Measurements from ENCODE around the gene ZNF624.
"Not testable (repeated sequence)": the region's sequence is repeated elsewhere in the genome, so short reads cannot be mapped to it uniquely, and the experiment has no call there.

Gene ZNF624

DNA sequence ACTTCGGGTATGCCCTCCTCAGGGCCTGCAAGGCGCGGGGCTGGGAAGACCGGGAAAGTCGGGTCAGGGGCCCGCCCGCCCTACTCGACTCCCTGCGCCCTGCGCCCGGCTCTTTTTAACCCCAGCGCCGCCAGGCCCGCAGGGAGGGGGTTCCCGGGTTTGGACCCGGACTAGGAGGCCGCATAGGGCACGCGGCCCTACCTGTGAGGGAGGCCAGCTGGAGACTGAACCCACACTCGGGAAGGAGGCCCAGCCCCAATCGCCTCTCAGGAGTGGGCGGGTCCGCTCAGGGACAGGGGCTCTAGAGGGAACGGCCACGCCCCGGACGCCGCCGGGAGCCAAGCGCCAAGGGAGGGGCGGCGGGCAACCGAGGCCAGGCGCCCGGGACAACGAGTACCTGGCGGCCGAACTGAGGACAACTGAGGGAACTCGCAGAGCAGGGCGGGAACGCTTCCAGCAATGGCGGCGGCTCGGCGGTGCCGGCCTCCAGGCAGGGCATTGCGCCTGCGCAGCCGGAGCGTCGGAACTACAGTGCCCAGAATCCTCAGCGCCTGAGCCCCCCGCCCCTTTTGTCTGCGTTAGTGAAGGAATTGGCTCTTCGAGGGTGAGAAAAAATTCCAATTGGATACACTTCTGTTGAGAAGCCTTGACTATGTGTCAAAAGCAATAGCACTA lies at the start of gene ZNF624:
Gene ZNF624, minus strand, starts transcription at position 484 of the 675 bp plus-strand sequence.
- peak; percentile 90 for DNase-seq (ENCODE audit: low spot score)

DNA sequence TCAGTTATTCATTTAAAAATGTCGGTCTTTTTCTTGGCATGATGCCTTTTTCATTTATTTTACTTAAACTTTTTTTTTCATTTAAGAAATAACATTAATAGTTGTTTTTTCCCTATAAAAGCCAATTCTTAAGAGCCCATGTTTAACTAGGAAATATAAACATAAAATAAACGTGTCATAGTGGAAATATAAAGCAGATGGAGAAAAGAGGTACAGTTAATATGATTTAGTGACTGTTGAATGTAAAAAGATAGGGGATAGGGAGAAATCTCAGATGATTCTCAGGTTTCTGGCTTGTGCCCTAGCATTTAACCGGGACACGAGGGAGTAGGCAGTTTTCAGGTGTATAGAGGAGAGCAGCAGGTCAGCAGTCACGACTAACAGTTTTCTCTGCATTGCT lies 44.0 kb upstream of the ZNF624 start:
- DNase-seq (ENCODE audit: low spot score): not testable (repeated sequence)

DNA sequence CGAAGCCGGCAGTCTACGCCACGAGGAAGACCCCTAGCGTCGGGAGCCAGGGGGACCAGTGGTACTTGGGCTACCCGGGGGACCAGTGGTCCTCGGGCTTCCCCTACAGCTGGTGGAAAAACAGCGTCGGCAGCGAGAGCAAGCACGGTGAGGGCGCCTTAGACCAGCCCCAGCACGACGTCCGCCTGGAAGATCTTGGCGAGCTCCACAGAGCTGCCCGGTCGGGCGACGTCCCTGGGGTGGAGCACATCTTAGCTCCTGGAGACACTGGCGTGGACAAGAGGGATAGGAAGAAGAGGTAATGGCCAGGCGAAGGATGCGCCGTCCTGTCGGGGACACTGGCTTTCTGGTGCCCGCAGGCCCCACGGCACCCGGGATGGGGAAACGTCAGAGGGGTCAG lies 36.8 kb upstream of the ZNF624 start:
- not testable (repeated sequence) for DNase-seq (ENCODE audit: low spot score)

DNA sequence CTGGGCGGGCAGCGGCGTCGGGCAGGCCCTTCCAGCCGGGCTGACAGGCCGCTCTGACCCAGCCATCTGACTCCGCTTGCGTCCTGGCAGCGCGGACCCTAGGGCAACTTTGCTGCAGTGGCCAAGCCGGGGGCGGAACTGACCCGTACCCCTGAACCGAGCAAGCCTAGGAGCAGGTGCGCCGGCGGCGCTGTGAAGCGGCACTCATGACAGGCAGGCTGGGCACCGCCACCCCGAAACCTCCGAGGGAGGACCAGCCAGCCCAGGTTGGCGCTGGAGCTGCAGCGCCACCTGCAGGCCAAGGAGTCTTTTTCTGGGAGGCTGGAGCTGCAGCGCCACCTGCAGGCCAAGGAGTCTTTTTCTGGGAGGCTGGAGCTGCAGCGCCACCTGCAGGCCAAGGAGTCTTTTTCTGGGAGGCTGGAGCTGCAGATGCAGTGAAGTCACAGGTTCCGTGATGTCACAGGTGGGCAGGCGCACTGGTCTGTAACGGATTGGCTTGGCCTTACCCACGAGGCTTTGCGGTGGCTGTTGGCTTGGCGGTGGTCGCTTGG lies 36.2 kb upstream of the ZNF624 start, which contains the start of gene CCDC144A:
Gene CCDC144A, plus strand, starts transcription at position 511 of the 551 bp plus-strand sequence. CDS start 160 bp downstream, outside the sequence.
- not testable (repeated sequence) for DNase-seq (ENCODE audit: low spot score)

DNA sequence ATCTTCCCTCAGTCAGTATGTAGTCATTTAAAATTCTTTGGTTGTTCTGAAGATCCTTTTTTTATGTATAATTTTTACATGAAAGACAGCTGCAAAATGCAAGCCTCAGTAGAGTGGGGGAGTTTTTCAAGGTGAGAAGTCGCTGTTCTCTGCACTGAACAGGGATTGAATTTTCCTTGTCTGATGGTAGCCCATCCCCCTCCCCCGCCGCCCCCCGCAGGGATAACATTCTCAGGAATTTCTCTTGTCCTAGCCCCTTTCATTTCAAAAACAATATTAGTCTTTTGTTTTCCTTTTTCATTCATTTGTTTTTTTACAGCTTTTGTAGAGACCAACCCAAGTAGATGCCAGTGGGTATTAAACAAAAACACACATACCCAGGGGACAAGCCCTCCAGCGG lies 33.5 kb upstream of the ZNF624 start:
- not testable (repeated sequence) for DNase-seq (ENCODE audit: low spot score)

DNA sequence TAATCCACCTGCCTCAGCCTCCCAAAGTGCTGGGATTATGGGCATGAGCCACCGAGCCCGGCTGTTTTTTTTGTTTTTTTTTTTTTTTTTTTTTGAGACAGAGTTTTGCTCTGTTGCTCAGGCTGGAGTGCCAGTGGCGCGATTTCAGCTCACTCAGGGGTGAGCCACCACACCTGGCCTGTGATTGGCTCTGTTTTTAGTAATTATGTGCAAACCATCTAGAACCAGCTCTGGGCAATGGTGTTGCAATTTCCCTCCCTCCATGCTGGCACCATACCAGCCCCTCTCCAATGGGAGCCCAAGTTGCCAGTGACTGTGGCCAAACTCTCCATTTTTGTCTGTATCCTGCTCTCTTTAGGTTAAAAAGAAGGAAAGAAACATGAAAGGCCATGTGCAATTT lies 32.4 kb upstream of the ZNF624 start:
- not testable (repeated sequence) for DNase-seq (ENCODE audit: low spot score)

DNA sequence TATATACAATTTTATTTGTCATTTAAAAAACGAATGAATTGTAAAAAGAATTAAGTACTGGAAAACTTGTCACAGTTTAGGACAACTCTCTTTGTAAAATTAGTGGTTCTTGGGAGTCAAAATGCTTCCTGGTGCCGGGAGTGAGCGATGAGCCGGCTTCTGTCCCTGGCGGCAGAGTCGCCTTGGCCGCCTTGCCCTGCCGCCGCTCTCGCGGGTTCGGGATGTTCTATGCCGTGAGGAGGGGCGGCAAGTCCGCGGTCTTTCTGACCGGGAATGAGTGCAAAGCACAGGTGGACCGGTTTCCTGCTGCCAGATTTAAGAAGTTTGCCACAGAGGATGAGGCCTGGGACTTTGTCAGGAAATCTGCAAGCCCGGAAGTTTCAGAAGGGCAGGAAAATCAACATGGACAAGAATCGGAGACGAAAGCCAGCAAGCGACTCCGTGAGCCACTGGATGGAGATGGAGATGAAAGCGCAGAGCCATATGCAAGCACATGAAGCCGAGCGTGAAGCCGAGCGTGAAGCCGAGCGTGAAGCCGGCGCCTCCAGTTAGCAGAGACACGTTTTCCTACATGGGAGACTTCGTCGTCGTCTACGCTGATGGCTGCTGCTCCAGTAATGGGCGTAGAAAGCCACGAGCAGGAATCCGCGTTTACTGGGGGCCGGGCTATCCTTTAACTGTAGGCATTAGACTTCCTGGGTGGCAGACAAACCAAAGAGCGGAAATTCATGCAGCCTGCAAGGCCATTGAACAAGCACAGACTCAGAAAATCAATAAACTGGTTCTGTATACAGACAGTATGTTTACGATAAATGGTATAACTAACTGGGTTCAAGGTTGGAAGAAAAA lies 29.9 kb upstream of the ZNF624 start:
- peak; percentile 5 for DNase-seq (ENCODE audit: low spot score)

DNA sequence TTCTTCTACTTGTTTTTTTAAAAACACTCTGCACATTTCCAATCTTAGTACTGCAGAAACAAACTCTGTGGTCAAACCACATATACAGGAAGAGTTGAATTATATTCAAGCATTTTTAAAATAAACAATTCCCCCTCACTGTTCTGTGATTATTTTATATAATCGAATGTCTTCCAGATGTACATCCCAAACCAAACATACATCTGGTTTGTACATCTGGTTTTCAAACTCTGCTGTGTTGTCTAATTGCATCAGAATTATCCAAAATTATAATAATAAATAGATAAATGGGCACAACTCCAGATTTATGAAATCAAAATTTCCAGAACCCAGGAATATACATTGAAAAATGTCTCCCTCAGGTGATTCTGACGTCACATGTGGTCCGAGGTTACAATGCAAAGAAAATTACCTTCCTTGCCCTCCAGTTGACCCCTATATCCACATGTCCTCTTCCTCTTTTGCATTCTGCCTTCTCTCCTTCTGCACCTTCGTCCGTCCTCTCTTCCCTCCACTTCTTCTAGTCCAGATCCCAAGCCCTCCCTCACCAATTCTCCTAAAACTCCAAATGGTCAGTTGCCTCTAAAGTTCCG lies 23.1 kb upstream of the ZNF624 start:
- no peak for DNase-seq (ENCODE audit: low spot score)

DNA sequence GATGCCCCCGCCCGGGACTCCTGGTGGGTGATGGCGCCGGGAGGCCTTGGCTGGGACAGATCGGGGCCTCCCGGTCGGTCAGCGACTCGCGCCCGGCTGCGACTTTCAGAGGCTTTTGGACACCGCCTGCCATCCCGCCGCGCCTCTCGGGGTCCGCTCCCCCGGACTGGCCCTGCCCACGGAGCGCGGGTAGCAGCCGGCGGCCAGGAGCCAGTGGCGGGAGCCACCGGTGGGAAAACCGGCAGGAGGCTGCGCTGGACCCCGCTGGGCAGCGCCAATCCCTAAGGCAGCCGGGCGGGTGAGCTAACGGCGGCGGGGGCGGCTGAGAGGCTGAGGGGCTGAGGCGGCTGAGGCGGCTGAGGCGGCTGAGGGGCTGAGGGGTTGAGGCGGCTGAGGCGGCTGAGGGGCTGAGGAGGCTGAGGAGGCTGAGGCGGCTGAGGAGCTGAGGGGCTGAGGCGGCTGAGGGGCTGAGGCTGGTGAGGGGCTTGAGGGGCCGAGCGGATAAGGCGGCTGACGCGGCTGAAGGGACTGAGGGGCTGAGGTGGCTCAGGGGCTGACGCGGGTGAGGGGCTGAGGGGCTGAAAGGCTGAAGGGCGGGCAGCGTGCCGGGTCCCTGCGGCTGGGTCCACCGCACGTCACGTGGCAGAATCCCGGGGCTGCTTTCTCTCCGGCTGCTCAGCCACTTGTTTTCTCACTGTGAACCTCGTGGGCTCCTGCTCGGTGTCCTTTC lies 13.4 kb upstream of the ZNF624 start:
- DNase-seq (ENCODE audit: low spot score): peak; percentile 51

DNA sequence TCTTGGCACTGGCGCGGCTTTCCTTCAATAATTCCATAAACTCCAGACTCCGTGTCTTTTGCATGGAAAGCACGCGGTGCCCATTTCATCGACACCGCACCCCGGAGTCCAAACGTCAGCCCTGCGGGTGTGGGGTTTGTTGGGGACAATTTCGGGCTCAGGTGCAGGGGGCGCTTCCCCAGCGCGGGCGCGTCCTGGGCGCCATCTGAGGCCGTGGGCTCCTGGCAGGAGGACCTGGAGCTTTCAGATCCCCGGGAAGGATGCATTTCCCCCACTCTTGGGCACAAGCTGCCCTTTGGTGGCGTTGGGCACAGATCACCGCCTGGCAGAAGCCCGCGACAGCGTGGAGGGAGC lies 12.9 kb upstream of the ZNF624 start:
- DNase-seq (ENCODE audit: low spot score): not testable (repeated sequence)

DNA sequence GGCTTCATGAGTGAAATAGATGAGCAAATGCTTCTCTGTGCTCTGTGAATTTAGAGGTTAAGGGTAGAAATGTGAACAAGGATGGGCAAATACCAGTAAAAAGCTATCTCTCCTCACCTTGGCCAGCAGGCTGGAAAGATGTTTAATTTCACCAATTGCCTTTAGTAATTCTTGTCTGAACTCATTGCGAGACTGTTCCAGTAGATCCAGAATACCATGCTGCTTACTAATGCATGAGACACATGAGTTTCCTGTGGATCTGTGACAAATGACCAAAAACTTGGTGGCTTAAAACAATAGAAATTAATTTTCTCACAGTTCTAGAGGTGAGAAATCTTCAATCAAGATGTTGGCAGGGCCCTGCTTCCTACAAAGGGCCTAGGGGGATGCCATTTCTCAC lies 9.3 kb upstream of the ZNF624 start:
- no peak for DNase-seq (ENCODE audit: low spot score)

DNA sequence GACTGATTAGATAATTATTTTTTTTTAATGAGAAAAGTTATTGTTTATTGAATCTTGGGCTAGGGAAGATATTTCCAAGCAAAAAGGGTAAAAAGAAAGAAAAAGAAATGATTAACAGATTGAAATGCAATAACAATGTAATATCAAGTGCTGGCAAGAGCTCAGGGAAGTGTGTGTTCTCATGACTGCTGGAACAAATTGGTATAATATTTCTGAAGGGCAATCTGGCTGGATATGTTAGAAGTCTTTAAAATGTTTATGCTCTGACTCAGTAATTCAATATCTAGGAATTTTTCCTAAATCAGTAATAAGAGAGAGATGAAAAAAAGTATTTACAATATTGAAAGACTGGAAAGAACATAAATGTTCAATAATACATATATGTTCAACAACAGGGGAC lies 7.6 kb upstream of the ZNF624 start:
- no peak for DNase-seq (ENCODE audit: low spot score)

DNA sequence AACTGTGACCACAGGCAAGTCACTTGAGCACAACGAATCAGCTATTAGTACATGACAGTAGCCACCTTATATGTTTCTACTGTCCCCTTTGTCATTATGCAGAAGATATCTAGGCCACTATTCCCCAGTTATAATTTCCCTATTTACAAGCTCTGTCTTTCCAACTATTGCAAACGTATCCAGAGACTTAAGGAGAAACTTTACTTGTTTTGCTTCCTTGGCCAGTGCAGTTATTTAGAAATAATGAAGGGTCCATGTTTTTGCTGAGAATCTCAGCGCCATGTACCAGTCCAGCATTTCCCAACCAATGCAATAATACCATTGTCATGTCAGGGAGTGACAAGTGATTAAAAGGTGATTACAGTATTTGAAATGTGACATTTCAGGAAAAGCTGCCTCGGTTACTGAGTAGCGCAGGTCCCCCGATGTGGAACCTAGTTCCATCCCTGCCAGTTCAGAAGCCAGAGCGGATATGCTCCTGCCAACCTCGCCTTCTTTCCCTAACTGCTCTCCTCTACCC lies 743 bp downstream of the ZNF624 start:
- DNase-seq (ENCODE audit: low spot score): peak; percentile 18

DNA sequence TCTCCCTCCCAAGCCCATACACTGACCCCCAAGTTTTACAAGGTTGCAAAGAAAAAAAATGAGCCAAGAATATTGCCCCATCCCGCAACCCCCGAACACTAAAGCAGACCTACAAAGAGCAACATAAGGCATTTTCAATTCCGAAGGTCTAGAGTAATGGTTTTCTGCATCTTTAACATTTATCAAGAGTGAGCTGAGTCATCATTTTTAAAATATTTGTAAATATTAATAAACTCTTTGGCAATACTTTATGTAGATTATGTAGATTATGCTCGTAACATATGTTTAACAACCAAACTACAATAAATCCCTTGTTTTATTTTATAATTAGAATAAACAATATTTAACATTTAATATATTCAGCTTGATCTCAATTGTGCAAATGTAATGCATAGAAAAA lies 1.4 kb downstream of the ZNF624 start:
- no peak for DNase-seq (ENCODE audit: low spot score)

DNA sequence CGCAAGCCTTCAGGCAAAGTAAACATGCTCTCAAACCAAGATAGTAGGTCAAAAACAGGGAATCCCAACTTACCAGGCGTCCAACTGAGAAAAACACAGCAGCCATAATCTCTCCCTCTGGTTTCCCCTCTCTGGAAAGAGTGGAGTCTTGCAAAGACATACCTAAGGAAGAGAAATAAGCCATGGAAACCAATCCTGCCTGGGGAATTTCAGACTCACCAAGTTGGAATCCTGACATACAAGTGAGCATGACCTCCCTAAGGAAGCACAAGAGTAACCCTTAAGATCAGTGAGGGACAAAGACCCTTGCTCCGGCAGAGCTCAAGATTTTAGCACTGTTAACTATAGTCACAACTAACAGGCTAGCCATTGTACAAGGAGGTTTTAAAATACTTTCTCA lies 4.1 kb downstream of the ZNF624 start:
- no peak for DNase-seq (ENCODE audit: low spot score)

DNA sequence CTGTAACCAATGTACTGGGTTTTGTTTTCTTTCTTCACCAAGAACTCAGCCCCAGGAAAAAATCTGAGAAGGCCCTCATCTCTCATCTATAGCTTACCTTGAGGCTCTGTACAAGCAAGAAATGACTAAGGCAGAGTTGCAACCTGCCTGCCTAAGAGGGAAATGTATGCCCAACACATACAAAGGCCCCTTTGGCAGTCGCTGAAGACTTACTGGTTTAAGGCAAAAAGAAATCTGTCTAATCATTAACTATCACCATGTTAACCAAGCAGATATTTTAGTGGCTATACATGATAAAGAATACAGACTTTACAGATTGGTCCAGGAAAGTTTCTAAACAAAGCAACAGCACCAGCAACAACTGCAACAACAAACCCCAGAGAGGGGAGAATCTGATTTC lies 14.2 kb downstream of the ZNF624 start:
- no peak for DNase-seq (ENCODE audit: low spot score)

DNA sequence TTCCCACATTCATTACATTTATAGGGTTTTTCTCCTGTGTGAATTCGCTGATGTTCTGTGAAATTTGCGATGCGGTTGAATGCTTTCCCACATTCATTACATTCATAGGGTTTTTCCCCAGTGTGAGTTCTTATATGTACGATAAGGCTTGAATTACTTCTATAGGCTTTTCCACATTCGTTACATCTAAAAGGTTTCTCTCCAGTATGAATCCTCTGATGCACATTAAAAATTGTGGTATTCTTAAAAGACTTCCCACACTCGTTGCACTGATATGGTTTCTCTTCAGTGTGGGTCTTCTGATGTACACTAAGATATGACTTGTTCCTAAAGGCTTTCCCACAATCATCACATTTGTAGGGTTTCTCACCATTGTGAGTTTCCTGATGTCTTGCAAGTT lies 30.4 kb downstream of the ZNF624 start:
- DNase-seq (ENCODE audit: low spot score): no peak

DNA sequence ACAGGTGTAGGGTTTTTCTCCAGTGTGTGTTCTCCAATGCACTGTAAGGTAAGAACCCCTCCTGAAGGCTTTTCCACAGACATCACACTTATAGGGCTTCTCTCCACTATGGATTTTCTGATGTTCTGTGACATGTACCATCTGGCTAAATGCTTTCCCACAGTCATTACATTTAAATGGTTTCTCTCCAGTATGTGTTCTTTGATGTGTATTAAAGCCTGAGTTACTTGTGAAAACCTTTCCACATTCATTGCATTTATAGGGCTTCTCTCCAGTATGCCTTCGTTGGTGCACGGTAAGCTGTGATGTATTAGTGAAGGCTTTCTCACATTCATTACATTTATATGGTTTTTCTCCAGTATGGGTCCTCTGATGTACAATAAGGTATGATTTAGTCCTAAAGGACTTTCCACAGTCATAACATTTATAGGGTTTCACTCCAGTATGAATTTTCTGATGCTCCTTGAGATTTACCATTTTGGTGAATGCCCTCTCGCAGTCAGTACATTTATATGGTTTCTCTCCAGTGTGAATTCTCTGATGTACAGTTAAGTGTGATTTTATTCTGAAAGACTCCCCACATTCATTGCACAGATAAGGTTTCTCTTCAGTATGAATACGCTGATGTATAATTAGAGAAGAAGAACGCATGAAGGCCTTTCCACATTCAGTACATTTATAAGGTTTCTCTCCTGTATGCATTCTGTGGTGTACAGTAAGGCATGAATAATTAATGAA lies 30.9 kb downstream of the ZNF624 start:
- DNase-seq (ENCODE audit: low spot score): no peak

DNA sequence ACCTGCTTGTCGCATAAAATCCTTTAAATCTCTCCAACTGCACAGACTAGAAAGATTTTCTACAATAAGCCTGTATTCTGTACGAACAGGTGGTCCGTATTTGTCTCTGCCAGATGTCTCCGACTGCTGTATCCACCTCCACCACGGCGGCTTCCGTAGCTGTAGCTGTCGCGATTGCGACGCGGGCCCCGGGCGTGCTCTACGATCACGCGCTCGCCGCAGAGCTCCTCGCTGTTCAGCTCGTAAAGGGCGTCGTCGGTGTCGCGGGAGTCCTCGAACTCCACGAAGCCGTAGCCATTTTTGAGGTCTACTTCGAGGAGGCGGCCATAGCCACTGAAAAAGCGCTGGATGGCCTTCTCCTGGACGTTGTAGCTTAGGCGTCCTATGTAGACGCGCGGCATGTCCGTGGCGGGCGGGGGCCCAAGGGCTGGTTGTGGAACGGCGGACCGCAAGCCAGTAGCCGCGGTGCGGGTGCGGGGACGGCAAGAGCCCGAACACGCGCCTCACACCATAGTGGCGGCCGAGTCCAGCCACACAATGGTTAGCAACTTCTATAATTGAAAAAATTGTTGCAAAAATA lies 36.1 kb downstream of the ZNF624 start:
- DNase-seq (ENCODE audit: low spot score): no peak

DNA sequence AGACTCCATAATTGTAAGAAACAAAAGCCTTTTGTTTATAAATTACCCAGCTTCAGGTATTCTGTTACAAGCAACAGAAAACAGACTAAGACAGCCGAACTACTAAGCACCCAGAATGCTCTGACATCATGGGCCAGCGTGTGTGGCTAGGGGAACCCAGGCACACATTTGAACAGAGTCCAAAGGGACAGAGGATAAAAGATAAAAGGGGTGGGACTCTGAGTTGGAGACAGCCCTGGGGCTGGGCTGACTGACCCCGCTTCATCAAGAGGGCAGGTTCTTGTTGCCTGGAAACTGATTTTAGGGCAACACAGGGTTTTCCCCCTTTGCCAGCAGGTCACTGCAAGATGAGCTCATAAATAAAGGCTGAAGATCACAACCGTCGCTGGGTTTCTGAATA lies 54.1 kb downstream of the ZNF624 start:
- no peak for DNase-seq (ENCODE audit: low spot score)

All from globus pallidus (tissue), 1 donor.